ENCODE results near the gene UBE2J2. TPM values are rescaled to one million over a fixed set of nuclear protein-coding genes. Genes with fewer than 3 reads are reported as not detected.

Gene UBE2J2
- total RNA-seq, 1 experiment from 2014 or later, result 83.4 TPM

DNA sequence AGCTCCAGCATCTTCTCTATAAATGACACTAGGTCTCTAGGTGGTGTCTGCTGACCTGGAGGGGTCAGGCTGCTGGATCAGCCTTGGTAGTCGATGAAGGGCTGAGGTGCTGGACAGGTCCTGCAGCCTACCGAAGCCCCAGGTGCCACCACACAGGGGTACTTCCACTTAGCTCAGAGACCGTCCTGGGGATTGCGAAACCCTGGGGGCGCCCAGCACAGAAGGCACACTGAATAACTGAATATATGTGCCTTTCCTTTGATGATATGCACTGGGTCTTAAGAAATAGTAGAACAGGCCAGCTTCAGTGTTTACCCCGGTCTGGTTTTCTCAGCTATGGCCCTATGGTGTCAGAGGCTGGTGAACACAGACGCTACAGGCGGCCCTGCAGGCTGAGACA is 10.9 kb downstream of the UBE2J2 start:
- peaks cover 42 to 79% (median 61%) of the 10 kb centered on the region in 3 experiments; a peak in 6 of 7 replicates for H3K36me3 Mint-ChIP-seq (ENCODE audit: insufficient read depth in 1 of 3, low read depth in 3 of 3)

More for the DNA sequence above, 10.9 kb downstream of the UBE2J2 start:
- Histone ChIP-seq H4K8ac (replicated peaks; ENCODE audit: insufficient read length, low read depth, low read length) (no peak overlapping the region), H3K23me2 (ENCODE audit: insufficient read length, low read depth, low read length, poor library complexity, severe bottlenecking) (no peaks in the 10 kb centered on the region), H3K4me2 (ENCODE audit: insufficient read depth, insufficient read length, low read length) (no peak overlapping the region), H2AK5ac (ENCODE audit: insufficient read length, low read length) (no peak overlapping the region), H3K56ac (ENCODE audit: insufficient read length, low read depth, low read length) (no peak overlapping the region), H3K79me2 (ENCODE audit: insufficient read depth, low read length) (no peaks in the 10 kb centered on the region; the same call in 1 of the 2 replicates), H3T11ph (ENCODE audit: low read length) (no peak overlapping the region), H3K4me1 (ENCODE audit: insufficient read depth, low read length) (no peaks in the 10 kb centered on the region), H2BK12ac (ENCODE audit: insufficient read length, low read depth, low read length) (no peak overlapping the region), H3K4ac (ENCODE audit: low read depth, low read length) (no peak overlapping the region), H2AFZ (ENCODE audit: low read length) (no peak overlapping the region), H2BK15ac (ENCODE audit: low read depth, low read length) (no peak overlapping the region), H3K27ac (ENCODE audit: insufficient read length, low read depth, low read length) (no peak overlapping the region), H3K9me3 (ENCODE audit: control insufficient read depth, low read depth, low read length) (no peaks in the 10 kb centered on the region), H4K91ac (ENCODE audit: insufficient read length, low read depth, low read length) (no peak overlapping the region), H4K5ac (ENCODE audit: insufficient read length, low read depth, low read length) (no peak overlapping the region), H3K79me1 (ENCODE audit: insufficient read depth, low read depth, low read length, poor library complexity, severe bottlenecking) (no peaks in the 10 kb centered on the region), H4K20me1 (ENCODE audit: control insufficient read depth, insufficient read depth, insufficient read length) (no peaks in the 10 kb centered on the region), H3K18ac (ENCODE audit: insufficient read length, low read depth, low read length) (no peak overlapping the region), H3K23ac (ENCODE audit: insufficient read length, low read depth, low read length) (no peak overlapping the region), H2BK120ac (ENCODE audit: low read depth, low read length, poor library complexity, severe bottlenecking) (no peak overlapping the region), H3K14ac (ENCODE audit: insufficient read depth, low read length) (no peak overlapping the region), H3K27me3 (ENCODE audit: insufficient read depth, low read length) (no peaks in the 10 kb centered on the region), H2BK20ac (ENCODE audit: low read depth, low read length, poor library complexity, severe bottlenecking) (no peak overlapping the region), H3K9ac (ENCODE audit: extremely low read depth, insufficient read length, low read length) (no peak overlapping the region), H2BK5ac (ENCODE audit: insufficient read length, low read length) (no peak overlapping the region)
- Mint-ChIP-seq H3K27ac (no peak overlapping the region), H3K27me3 (ENCODE audit: low read depth) (peaks cover 3% of the 10 kb centered on the region; the same call in 1 of the 2 replicates), H3K9me3 (no peaks in the 10 kb centered on the region; a peak in 1 of 5 replicates), H3K4me3 (no peak overlapping the region), H3K4me1 (peaks cover 8 to 13% of the 10 kb centered on the region in 2 experiments)
- no peak for DNase-seq
- TF ChIP-seq CTCF (conservative IDR thresholded peaks at IDR 0.05), result no peak
- no CpG with 5 or more reads among the region's 8 CpGs for WGBS (ENCODE audit: extremely low coverage, insufficient read length, low lambda C conversion rate)

All from H9 (cell line).